HL-60/S4 (cell line): ENCODE data around the gene PPP1R1B.

Experiments
- in situ Hi-C: fragments of 300-500 bp; cut with MboI; formaldehyde crosslinking; loops from 2 replicates; pipeline ENCODE4 v1.14.3; 2022; ENCODE audit warnings: low sequenced_read_pairs

The PPP1R1B gene

DNA sequence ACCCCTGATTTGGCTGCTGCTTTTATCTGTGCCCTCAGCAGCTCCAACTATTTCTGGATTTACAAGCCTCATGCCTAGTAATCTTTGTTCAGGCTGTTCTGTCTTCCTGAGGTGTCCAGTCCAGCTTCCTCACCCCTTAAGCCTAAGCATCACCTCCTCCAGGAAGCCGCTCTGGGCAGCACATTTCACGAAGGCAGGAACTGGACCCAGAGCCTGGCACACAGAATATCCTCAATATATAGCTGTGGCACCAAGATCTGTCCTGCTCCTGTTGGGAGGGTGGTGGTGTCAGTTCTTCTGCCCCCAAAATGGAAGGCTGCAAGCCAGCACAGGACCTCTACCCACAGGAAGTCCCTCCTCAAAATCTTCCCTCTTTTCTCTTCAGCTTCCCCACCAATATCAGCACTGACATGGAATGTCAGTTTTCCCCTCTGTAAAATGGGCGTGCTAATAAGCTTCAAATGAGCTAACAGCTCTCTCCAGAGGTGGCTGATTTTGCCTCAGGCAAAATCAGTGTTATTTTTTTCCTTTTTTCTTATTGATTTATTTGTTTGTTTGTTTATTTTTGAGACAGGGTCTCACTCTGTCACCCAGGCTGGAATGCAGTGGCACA, 12.1 kb upstream of the PPP1R1B start:
- in situ Hi-C loops: no loop called here

DNA sequence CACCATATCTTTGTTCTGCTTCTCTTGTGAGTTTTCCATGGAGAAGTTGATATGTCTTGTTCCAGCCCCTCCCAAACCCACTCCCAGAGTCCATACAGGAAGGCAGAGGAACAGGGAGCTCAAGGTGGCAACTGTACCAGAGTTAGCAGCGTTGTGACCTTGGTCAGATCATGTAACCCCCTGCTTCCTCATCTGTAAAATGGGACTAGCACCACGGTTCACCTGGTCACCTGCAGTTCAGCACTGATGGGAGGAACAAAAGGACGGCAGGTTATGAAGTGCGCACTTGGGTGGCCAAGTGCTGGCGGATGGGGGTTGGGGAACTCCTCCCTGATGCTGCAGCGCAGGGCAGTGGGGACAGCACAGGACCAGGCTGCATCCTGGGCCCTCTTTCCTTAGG, 11.3 kb upstream of the PPP1R1B start:
- in situ Hi-C loops: no loop called here

DNA sequence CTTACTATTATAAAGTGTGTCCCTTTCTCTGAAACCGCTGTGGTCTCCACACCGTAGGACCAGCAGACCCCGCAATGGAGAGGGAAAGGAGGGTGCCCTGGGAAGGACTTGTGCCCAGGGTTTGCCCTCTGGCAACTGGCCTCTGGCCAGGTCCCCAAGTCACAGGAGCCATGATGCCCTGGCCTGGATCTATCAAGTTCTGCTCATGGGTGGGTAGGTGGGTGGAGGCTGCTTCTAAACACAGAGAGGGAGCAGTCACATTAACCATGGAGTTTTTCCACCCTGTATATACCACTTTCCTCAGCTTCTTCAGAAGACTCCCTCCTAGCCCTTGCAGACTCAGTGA, 9.7 kb upstream of the PPP1R1B start:
- in situ Hi-C loops: no loop called here

DNA sequence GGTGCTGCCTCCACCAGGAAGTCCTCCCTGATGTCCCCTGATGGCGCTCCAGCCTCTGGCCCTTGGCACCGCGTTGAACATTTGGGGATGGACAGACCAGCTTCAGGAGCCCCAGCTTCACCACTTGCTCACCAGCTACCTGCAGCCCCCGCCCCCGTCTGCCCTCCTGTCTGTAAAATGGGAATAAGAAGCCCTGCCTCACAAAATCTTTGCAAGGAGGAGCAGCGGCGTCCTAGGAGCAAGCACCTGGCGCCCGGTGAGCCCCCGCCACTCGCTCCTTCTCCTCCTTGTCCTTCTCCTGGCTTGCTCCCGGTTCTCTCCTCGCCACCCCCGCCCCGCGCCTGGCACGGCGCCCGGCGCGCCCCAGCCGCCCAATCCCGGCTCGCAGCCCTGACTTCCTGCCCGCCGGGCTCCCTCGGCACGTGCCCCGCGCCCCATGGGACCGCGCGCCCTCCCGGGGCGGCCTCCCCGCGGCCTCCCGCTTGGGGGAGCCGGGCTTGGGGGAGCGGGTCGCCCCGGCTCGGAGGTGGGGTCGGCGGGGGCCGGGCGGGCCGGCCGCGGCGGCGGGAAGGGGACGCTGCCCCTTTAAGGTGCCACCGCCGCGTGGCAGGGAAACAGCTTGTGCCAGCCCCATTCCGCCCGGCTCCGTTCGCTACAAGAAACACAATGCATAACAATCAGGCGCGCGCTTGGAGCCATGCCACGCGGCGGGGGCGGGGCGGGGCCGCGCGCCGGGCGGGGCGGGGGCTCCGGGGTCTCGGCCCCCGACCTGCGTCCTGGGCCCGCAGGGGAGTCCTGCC, 9.1 kb upstream of the PPP1R1B start:
- in situ Hi-C loops: no loop called here

DNA sequence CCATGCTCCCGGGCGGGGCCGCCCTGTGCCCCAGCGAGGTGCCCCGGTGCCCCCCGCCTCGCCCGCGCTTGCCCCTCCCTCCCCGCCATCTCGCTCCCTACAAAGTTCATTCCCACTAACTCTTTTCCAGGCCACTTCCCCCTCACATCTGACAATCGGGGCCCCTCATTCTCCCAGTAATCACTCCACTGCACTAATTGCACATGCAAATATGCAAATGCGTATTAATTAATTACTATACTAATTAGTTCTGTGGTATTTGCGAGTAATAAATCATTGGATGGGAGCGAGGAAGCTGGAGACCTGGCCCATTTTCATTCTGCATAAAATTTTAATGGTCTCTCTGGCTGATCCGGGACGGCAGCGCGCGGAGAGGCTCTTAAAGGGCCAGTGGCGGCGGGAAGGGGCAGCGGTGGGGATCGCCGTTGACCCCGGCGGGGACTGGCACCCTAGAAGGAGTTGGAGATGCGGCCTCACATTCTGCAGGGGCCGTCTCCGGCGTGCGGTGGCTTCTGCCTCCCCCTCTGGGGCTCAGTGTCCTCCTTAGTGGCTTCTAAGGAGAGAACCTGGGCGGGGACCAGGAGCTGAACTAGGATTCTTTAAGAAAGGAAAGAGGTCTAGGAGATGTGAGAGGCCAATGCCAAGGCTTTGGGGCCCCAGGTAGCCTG, 8.4 kb upstream of the PPP1R1B start:
- in situ Hi-C loops: no loop called here

DNA sequence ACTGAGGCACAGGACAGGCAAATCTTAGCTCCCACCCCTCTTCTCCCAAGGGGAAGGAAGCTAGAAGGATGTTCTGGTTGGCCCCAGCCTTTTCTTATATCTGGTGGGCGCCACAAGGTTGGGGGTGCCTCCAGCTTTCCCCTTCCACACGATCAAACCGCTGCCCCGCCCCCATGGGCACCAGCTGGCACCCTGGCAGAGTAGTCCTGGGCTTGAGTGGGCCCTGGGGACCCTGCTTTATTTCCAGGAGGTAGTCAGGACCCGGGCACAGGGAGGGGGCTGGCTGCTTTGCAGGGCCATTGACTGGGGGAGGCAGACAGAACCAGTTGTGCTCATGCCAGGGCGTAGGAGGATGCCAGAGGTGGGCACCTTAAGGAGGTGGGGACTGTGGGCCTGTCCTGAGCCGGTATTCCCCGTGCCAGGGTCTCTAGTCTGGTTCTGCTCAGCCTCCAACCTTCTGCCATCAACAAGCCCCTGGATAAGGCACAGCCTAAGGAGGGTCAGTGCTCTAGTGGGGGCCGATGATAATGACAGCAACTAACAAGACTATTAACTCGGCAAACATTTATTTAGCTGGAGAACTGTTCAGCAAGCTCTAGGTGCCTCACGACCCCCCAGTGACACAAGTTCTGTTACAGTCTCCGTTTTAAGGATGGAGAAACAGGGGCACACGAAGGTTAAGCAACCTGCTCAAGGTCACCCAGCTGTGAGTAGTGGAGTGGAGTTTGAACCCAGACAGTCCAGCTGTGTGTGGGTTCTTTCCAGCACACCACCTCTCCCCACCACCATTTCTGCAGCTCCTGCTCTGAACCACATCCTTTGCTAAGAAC, 7.6 kb upstream of the PPP1R1B start:
- in situ Hi-C loops: no loop called here

DNA sequence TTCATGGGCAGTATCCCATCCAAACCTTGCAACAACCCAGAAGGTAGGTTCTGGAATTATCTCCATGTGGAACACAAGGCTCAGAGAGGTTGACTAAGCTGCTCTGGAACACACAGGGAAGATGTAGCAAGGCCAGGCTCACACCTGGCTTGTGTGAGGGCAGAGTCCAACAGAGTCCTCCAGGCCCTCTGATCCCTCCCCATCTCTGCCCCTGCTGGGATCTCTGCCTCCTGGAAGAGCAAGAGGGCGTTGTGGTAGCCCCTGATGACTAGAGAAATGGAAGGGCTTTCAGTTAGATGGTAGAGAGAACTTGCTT, 7.0 kb upstream of the PPP1R1B start:
- in situ Hi-C loops: no loop called here

DNA sequence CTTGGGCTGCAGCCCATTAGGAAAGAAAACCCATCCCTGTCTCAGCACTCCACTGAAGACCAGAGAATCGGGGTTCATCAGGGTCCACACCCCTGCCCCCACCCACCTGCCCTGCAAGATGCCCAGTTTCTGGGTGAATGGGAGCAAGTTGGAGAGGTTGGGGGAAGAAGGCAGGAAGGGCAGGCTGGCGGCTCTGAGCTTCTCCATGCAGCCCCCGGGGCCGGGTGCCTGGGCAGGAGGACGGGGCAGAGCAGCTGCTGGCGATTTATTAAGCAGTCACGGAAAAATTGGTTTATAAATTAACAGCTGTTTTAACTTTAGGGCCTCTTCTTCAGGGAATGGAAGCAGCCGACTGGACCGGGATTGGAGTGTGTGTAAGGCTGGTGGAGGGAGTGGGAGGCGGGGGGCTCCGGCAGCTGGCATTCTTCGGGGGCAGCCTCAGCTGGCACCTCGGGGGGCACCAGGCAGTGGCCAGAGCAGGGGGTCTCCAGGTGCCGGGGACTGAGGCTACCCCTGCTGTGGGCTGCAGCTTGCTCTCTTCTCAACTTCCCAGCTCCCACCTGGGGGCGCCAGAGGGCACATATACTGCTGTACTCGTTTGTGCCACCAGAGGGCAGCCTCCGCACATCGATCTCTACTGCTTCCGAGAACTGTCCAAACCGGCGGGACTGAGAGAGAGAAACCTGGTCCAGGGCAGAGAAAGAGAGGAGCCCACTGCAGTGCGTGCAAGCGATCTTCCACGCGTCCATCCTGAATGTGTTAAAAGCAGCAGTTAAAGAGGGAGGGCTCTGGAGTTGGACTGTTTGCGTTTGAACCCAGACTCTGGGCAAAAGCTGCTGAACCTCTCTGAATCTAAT, 5.0 kb upstream of the PPP1R1B start:
- in situ Hi-C loops: no loop called here

DNA sequence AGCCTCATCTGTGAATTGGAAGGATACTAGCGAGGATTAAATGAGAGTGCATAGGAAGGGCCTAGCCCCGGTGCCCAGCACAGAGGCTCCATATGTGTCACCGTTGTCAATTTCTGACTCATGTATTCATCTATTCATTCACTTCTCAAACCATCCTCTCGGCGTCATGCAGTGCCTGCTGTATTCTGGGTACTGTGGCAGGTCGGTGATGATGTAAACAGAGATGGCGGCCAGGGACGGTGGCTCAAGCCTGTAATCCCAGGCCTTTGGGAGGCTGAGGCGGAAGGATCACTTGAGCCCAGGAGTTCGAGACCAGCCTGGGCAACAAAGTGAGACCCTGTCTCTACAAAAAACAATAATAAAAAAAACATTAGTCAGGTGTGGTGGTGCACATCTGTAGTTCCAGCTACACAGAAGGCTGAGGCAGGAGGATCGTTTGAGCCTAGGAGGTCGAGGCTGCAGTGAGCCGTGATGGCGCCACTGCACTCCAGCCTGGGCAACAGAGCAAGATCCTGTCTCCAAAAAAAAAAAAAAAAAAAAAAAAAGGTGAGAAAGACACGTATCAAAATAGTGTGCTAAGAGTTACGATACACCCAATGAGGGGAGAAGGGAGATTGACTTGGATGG, 4.3 kb upstream of the PPP1R1B start:
- in situ Hi-C loops: no loop called here

DNA sequence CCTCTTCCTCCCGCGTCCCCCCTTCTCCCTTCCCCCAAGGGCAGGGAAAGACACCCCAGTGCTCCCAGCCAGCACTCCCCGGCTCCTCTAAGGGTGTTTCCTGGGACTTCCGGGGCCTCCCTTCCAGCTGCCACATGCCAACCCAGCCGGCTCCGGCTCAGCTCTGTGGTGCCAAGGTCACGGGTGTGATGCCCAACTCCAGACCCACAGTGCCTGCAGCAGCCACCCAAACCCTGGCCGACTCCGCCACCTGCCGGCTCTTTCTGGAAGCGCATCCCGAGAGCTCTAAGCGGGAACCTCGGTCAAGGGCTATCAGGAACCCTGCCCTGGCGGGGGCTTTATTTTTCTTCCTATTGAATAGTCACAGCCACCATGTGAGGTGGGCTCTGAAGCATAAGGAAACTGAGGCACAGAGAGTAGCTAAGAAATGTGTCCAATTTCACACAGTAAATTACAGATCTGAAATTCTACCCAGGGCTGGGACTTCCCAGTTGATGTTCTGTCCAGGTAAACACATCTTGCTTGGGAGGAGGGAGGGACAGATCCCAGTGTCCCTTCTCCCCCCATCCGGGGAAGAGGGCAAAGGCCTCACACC, 3.3 kb upstream of the PPP1R1B start:
- in situ Hi-C loops: no loop called here

DNA sequence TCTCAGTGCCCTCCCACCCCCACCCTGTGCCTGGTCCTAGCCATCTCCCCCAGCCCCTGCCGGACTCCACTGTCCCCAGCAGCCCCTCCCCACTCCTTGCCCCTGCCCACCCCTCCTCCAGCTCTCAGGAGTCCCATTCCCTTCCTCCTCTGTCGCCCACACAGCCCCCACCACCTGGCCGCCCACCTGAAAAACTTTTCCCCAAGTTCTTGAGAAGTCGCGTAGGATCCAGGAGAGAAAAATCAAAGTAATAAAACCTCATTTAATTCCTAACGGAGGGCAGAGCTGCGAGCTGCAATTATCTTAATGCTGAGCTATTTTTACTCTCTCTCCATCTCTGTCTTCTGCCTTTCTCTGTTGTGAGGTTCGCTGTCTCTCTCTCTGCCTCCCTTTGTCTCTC, 2.4 kb upstream of the PPP1R1B start:
- in situ Hi-C loops: no loop called here

DNA sequence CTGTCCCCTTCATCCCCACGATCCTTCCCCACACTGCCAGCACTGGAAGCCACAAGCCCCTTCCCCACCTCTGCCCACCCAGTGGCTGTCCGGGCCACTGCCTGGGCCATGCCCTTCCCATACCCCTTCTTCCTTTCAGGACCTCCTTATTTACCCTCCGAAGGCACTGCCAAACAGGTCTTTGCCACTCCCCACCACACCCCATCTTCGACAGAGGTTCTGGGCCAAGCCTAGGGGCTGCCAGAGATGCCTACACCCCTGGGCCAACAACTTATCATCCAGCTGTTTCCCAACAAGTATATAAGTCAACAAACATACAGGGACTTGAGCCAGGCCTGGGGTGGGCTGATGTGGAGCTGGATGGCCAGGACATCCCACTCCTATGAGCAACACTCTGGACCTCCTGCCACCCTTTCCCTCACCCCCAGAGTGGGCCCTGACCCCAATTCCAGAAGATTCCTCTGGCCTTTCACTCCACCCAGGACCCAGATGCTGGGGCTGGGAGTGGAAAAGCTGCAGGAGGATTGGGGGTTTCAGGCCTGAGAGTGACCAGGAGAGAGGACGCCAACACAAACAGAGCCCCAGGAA, 1.5 kb upstream of the PPP1R1B start:
- in situ Hi-C loops: no loop called here

DNA sequence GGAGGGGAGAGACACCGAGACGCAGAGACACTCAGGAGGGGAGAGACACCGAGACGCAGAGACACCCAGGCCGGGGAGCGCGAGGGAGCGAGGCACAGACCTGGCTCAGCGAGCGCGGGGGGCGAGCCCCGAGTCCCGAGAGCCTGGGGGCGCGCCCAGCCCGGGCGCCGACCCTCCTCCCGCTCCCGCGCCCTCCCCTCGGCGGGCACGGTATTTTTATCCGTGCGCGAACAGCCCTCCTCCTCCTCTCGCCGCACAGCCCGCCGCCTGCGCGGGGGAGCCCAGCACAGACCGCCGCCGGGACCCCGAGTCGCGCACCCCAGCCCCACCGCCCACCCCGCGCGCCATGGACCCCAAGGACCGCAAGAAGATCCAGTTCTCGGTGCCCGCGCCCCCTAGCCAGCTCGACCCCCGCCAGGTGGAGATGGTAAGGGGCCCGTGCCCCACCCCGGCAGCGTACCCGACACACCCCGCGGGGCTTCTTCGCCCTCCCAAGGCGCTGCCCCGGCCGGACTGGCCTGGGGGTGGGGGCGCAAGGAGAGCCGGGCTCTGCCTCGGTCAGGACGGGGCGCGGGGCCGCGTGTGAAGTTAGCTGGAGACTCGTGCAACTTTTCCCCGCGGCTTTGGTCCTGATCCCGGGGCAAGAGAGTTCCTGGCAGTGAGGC, 427 bp downstream of the PPP1R1B start:
- in situ Hi-C loops: no loop called here

DNA sequence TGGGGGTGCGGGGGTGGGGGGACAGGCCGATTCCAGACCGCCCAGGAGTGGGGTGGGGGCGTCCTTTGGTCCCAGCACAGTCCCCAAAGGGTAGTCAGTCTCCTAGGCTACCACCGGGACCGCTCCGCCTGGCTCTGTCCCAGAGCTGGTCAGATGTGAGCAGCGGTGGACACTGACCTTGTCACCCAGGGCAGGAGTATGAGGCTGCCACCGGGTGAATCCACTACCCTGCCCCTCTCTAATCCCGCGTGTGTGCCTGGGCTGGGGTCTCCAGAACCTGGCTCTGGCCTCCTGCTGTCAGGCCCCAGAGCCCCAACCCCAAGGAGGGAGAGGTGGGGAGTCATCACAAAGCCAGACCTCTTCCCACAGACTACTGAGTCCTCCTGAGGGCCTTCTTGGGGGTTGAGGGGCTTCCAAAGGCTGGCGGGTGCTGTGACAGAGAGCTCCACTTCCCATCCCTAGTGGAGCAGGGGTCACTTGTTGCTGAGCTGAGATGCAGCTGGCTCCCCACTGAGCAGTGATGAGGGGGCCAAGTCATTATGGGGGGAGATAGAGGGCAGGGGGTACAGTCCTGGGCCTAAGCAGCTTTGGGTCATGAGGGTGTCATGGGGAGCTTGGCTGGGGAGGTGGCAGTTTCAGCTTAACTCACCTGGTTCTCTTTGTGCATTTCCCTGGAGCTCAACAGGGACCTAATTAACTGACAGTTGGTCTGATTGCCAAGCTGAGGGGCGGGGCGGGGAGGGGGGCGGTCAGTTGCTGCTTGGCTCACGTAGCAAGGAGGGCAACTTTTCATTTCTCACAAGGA, 1.2 kb downstream of the PPP1R1B start:
- in situ Hi-C loops: no loop called here

DNA sequence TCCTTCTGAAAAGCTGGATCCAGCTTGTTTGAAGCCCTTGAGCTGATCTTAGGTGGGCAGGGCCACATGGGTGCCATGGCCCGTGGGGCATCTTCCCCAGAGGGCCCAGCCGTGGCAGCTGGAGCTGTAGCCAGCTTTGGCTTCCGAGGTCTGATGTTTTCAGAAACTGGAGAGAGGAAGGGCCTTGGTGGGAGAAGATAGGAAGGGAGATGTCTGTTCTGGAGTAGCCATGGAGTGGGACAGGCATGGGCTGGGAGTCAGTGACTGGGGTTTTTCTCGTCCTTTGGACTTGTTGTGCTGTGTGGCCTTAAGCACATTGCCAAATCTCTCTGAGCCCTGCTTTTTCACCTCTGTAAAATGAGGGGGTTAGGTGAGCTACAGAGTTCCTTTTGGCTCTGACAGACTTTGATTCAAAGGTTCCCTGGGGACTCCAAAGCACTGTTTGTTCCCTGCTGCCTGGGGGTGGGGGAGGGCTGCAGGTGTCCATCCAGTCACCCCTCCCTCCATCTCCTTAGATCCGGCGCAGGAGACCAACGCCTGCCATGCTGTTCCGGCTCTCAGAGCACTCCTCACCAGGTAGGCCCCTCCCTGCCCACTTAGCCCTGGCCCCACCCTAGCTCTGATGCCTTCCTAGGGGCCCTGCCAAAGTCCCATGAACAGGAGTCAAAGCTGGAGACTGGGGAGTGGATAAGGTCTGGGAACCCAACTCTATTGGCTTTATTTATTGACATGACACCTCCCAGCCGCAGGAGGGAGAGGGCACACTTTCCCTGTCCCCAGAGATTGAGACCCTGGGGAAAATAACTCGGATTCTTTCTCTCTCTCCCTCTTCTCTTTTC, 2.1 kb downstream of the PPP1R1B start:
- in situ Hi-C loops: no loop called here

DNA sequence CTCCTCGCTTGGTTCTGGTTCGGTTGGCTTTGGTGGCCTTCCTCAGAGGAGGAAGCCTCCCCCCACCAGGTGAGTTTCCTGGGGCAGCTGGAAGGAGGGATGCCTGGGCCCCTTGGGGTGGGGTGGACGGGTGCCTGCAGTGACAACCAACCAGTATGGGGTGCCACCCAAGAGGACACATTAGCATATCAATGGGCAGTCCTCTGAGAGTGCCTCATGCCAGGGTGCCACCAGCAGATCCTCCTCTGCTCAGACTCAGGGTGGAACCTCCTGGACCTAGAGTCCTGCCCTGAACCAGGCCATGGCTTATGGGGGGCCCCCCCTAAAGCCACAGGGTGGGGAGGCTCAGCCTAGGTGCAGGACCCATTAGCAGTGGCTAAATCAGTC, 2.7 kb downstream of the PPP1R1B start:
- in situ Hi-C loops: no loop called here

DNA sequence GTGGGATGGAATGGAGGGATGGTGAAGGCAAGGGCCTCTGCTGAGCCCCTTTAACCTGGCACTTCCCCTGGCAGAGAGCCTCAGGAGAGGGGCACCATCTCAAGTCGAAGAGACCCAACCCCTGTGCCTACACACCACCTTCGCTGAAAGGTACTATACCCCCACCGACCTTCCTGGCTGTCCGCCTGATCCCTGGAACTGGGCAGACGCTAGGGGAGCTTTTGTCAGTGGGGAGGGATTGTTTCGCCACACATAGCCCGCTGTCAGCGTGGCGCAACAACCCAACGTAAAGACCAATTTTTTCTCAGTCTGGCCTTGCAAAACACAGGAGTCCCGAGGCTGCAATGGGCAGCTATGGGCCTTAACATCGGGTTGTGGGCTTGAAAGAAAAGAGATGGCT, 3.1 kb downstream of the PPP1R1B start:
- in situ Hi-C loops: loop anchor here (10.0 kb wide), 1 partner anchor 125 kb away; no protein-coding TSS in a partner anchor
